HG03196 (cell line): Measurements from ENCODE around the gene CDKN3.
"Not testable (repeated sequence)": the region's sequence is repeated elsewhere in the genome, so short reads cannot be mapped to it uniquely, and the experiment has no call there.

ENCODE experiments used
- ATAC-seq: cut with Tn5 transposase; IDR thresholded peaks from one replicate; pipeline ENCODE4 v1.9.1; 2021; ENCODE audit not compliant: unreplicated experiment

Gene CDKN3

GRCh38 chr14:54420478-54421142 lies 23.8 kb downstream of the CDKN3 start:
- ATAC-seq = no peak

GRCh38 chr14:54423991-54424390 lies 27.2 kb downstream of the CDKN3 start:
- ATAC-seq = no peak

GRCh38 chr14:54424479-54424901 lies 27.7 kb downstream of the CDKN3 start:
- no peak for ATAC-seq

- ATAC-seq = no peak
These were observed 28.3 kb downstream of the CDKN3 start for GRCh38 chr14:54425068-54425467.

GRCh38 chr14:54425537-54426274 lies 28.9 kb downstream of the CDKN3 start:
- no peak for ATAC-seq

- no peak for ATAC-seq
These were observed 31.1 kb downstream of the CDKN3 start for GRCh38 chr14:54427871-54428270.

GRCh38 chr14:54428527-54428926 lies 31.7 kb downstream of the CDKN3 start:
- no peak for ATAC-seq

GRCh38 chr14:54435500-54435981 lies 38.7 kb downstream of the CDKN3 start:
- ATAC-seq = peak; percentile 44

- ATAC-seq = not testable (repeated sequence)
These were observed 41.1 kb downstream of the CDKN3 start for GRCh38 chr14:54437954-54438353.

GRCh38 chr14:54438703-54439102 lies 41.9 kb downstream of the CDKN3 start:
- no peak for ATAC-seq

GRCh38 chr14:54440037-54440436 lies 43.2 kb downstream of the CDKN3 start:
- ATAC-seq = no peak

- no peak for ATAC-seq
These were observed 43.7 kb downstream of the CDKN3 start for GRCh38 chr14:54440476-54440872.

- peak; percentile 94 for ATAC-seq
These were observed 44.4 kb downstream of the CDKN3 start, which contains the start of gene CNIH1 for GRCh38 chr14:54440873-54441868. Gene CNIH1, minus strand, starts transcription at chr14:54441374. Its CDS starts 47 bp downstream, at chr14:54441327.

- ATAC-seq = not testable (repeated sequence)
These were observed 46.2 kb downstream of the CDKN3 start for GRCh38 chr14:54442961-54443360.

- no peak for ATAC-seq
These were observed 47.2 kb downstream of the CDKN3 start for GRCh38 chr14:54443981-54444380.

- ATAC-seq = no peak
These were observed 47.9 kb downstream of the CDKN3 start for GRCh38 chr14:54444681-54445080.

- ATAC-seq = no peak
These were observed 49.4 kb downstream of the CDKN3 start for GRCh38 chr14:54446161-54446693.

- no peak for ATAC-seq
These were observed 50.5 kb downstream of the CDKN3 start for GRCh38 chr14:54447231-54447692.

GRCh38 chr14:54450535-54450934 lies 53.7 kb downstream of the CDKN3 start:
- ATAC-seq = no peak

GRCh38 chr14:54451121-54451601 lies 54.4 kb downstream of the CDKN3 start:
- ATAC-seq = no peak
